NCI-H2196 (cell line): ENCODE data around the gene SSH3.
"Not testable (repeated sequence)": the region's sequence is repeated elsewhere in the genome, so short reads cannot be mapped to it uniquely, and the experiment has no call there.

ENCODE experiments used
- DNase-seq: peaks from one replicate; lab custom pipeline; 2025; ENCODE audit not compliant: unreplicated experiment; lab: John Stamatoyannopoulos, UW

Gene SSH3

GRCh38 chr11:67310246-67311050, 7.1 kb downstream of the SSH3 start:
- DNase-seq, result no peak

GRCh38 chr11:67311051-67311555, 7.8 kb downstream of the SSH3 start:
- DNase-seq, result no peak

- DNase-seq, result no peak
These were observed 8.3 kb downstream of the SSH3 start for GRCh38 chr11:67311556-67312082.

GRCh38 chr11:67312187-67313021, 9.1 kb downstream of the SSH3 start:
- DNase-seq, result no peak

GRCh38 chr11:67313125-67313890, 10.0 kb downstream of the SSH3 start:
- no peak for DNase-seq

- no peak for DNase-seq
These were observed 10.9 kb downstream of the SSH3 start for GRCh38 chr11:67314218-67314617.

GRCh38 chr11:67315325-67315909, 12.1 kb downstream of the SSH3 start:
- DNase-seq, result peak; percentile 46

GRCh38 chr11:67316882-67317204, 13.5 kb downstream of the SSH3 start:
- DNase-seq, result no peak

GRCh38 chr11:67317205-67317887, 14.0 kb downstream of the SSH3 start:
- DNase-seq, result peak; percentile 98

- no peak for DNase-seq
These were observed 14.7 kb downstream of the SSH3 start for GRCh38 chr11:67317888-67318555.

- DNase-seq, result not testable (repeated sequence)
These were observed 15.5 kb downstream of the SSH3 start for GRCh38 chr11:67318876-67319275.

- DNase-seq, result no peak
These were observed 16.7 kb downstream of the SSH3 start for GRCh38 chr11:67320011-67320410.

GRCh38 chr11:67320691-67321090, 17.4 kb downstream of the SSH3 start:
- no peak for DNase-seq

GRCh38 chr11:67321313-67321871, 18.1 kb downstream of the SSH3 start:
- no peak for DNase-seq

- DNase-seq, result no peak
These were observed 18.7 kb downstream of the SSH3 start for GRCh38 chr11:67322049-67322448.

GRCh38 chr11:67323526-67323925, 20.2 kb downstream of the SSH3 start:
- no peak for DNase-seq

- DNase-seq, result no peak
These were observed 28.9 kb downstream of the SSH3 start for GRCh38 chr11:67332081-67332691.

GRCh38 chr11:67337257-67337656, 33.9 kb downstream of the SSH3 start:
- no peak for DNase-seq

- no peak for DNase-seq
These were observed 40.9 kb downstream of the SSH3 start for GRCh38 chr11:67344264-67344663.
